GM18502 (cell line): ENCODE data around the gene VSIG2.
"Not testable (repeated sequence)": the region's sequence is repeated elsewhere in the genome, so short reads cannot be mapped to it uniquely, and the experiment has no call there.

Experiments used
- ATAC-seq: cut with Tn5 transposase; IDR thresholded peaks from one replicate; pipeline ENCODE4 v1.9.1; 2021; ENCODE audit warnings: mild to moderate bottlenecking; ENCODE audit not compliant: unreplicated experiment, poor library complexity

Gene VSIG2, protein sequence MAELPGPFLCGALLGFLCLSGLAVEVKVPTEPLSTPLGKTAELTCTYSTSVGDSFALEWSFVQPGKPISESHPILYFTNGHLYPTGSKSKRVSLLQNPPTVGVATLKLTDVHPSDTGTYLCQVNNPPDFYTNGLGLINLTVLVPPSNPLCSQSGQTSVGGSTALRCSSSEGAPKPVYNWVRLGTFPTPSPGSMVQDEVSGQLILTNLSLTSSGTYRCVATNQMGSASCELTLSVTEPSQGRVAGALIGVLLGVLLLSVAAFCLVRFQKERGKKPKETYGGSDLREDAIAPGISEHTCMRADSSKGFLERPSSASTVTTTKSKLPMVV

GRCh38 chr11:124751741-124752470 is at the start of gene VSIG2:
Gene VSIG2 (minus strand): TSS chr11:124752255. CDS start chr11:124752137, 118 bp downstream.
- ATAC-seq: no peak

DNA sequence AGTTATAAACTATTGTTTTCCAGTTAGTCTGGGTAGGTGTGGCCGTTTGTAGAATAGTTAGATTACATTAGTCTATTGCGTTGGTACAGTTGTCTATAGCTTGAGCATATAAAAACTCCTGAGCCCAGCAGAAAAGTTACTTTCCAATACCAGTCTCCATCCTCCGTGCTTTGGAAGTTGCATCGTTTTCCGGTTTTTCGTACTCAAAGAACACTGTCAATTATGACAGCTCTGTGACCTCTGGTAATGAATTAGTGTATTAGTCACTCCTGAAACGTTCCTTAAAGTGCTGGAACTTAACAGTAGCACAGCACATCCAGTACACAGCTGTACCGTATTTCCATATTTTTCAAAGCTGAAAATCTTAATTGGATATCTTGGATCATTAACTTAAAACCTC is 49.0 kb upstream of the VSIG2 start:
- ATAC-seq: no peak

DNA sequence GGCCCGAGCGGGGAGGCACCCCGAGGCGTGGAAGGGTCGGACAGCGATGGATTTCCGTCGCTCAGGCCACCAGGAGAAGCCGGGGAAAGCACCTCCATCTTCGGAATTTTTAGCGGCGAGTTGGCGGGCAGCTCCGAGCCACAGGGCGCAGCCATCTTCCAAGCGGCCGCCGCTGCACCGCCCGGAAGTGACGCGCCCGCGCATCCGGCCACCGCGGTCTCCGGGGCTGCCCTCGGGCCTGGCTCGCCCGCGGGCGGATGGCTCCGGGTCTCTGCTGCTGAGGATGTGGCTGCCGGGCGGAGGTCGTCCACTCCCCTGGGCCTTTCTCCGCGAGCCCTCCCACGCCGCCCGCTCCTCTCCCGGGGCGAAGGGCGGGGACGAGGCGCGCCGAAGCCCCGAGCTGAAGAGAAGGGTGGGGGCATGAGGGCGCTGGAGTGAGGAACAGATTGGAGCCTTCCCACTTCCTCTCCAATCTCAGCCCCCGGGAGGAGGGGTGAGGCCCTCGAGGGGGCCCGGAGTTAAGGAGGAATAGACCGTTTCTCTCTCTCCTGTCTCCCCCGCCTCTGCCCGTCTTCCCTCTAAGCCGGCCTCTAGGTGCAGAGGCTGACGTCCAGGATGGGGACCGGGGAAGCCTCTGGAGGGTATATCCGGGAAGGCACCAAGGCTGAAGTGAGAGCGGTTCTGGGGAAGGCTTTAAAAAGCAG is 48.3 kb upstream of the VSIG2 start, which contains the start of gene MSANTD2:
TSS of gene MSANTD2 (minus strand) at position 181 of the 704 bp plus-strand sequence. CDS start at position 155, 26 bp downstream.
- ATAC-seq: peak; percentile 86

GRCh38 chr11:124799348-124800225 is 47.5 kb upstream of the VSIG2 start:
- peak; percentile 44 for ATAC-seq

DNA sequence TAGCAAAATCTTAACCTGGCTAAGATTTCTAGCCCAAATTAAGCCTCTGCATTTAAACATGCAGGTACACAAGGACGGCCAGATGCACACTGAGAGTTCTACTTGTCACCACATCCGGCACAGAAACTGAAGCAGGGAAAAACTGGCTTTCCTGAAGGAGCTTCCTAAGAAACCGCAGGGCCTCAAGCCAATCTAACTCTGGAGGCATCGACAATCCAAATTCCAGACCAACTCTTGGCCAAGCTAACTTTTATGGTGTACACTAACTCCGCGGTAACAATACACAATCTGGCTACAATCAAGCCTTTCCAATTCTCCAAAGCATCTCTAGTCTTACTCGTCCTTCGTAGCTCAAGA is 46.9 kb upstream of the VSIG2 start:
- ATAC-seq: peak; percentile 33

- no peak for ATAC-seq
These were observed 44.3 kb upstream of the VSIG2 start for GRCh38 chr11:124796312-124796711.

DNA sequence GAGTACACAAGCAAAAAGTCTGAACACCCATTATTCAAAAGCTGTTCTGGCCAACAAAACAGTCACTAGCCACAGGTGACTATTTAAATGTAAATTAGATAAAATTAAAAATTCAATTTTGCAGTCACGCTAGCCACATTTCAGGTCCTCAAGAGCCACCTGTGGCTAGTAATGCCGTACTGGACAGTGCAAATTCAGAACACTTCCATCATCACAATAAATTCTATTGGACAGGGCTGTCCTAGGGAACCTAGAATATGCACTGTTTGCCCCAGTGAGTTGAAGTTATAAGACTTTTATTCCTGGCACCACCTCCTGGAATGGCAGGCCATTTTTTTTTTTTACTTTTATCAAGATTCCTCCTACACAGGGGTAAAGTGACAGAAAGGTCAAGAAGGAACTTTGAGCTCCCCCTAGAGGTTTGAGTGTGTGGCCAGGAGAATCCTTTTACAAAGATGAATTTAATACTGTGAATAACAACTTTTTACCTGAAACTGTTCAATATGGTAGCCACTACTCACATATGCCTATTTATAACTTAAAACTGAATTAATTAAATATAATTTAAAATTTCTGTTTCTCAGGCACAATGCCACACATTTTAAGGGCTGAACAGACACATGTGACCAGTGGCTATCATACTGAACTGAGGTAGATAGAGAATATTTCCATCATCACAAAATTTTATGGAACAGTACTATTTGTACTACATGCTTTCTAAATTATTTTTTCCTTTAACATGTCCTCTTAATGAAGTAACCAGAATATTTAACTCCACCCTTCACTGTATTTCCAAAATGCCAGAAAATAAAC is 41.6 kb upstream of the VSIG2 start:
- ATAC-seq: peak; percentile 67

DNA sequence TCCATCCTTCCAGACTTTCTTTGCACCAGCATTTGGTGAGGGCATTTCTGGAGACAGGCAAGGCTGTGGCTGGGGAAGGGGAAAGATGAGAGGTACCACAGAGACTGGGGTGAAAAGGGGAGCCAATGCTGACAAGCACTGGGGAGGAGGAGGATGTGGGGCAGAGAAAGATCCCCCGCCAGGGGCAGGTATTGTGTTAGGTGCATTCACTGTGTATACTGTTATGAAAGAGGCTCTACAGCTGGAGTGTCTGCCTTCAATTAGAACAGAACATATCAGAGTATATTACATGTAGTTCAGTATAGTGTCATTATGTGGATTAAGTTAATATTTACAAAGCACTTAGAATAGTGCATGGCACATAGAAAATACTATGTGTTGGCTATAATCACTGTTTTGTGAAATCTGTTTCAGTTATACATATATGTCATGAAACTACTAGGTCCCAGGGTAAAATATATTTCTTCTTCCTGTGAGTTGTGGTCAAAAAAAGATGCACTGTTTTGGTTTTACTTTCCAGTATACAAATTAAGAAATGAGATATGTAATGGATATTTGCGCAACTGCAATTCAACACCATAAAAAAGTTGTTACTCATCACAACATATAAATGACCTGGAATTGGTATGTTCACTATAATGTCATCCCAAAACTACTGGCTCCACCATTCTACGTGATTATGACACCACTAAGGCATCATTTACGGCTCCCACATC is 39.7 kb upstream of the VSIG2 start:
- ATAC-seq: peak; percentile 73

GRCh38 chr11:124788521-124788920 is 36.5 kb upstream of the VSIG2 start:
- no peak for ATAC-seq

DNA sequence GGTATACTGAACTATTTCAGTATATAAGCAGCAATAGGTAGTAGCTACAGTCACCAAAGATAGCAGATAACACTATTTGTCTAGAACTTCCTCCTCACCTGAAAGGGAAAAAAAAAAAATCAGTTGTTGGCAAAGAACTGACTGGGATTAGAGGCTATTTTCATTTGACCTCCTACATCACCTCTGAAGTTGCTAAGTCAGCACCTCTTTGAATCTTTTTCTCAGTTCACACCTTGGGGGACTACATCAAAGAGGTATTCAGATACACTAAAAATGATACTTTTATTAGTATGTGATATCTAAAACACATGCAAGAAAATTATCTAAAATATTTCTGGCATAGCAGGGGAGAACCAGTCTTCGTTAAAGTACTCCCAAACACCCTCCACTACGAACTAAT is 32.0 kb upstream of the VSIG2 start:
- no peak for ATAC-seq

- ATAC-seq: no peak
These were observed 30.9 kb upstream of the VSIG2 start for GRCh38 chr11:124783002-124783401.

DNA sequence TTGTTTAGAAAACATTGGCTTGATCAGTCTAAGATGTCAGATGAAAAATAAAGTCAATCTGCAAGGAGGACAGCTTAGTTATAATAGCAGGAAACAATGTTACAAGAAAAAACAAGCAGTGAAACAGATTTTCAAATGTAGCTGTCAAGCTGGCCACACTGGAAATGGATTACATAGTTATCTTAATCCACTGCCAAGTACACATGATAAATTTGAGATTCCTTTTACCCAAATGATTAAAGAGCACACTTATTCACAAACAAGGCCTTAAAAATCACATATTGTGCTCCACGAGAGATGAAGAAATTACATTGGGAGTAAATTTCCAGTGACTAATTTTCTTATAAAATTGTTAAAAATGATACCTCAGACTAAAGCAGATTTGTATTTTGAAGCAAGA is 27.5 kb upstream of the VSIG2 start:
- ATAC-seq: no peak

DNA sequence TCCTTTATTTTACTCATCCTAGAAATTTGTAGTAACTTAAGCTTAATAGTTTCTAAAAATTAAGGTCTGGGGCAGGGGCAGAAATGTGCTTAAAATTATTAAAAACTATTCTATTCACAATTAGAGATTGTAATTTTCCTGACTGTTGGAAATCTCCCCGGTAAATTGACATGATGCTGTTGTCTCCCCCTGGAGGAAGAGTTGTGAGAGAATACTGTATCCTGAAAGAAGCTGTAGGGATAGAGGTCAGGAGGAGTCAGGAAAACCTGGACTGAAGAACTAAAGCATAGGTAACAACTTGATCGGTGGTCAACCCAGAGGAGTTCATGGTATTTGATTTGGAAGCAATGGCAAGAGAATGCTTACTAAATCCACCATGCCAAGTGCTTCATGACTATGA is 26.2 kb upstream of the VSIG2 start:
- ATAC-seq: no peak

GRCh38 chr11:124776865-124777645 is 25.0 kb upstream of the VSIG2 start:
- no peak for ATAC-seq

DNA sequence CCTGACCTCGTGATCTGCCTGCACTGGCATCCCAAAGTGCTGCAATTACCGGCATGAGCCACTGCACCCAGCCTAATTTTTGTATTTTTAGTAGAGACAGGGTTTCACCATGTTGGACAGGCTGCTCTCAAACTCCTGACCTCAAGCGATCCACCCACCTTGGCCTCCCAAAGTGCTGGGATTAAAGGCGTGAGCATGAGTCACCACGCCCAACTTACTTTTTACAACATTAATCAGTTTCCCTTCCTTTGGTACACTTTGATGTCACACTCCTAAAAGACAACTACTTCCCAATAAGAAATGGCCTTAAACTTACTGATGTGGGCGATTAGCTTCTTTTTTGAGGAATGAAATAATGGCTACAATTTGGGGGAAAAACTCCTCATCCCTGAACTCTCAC is 18.9 kb upstream of the VSIG2 start:
- ATAC-seq: not testable (repeated sequence)

- ATAC-seq: no peak
These were observed 18.0 kb upstream of the VSIG2 start for GRCh38 chr11:124769806-124770774.

DNA sequence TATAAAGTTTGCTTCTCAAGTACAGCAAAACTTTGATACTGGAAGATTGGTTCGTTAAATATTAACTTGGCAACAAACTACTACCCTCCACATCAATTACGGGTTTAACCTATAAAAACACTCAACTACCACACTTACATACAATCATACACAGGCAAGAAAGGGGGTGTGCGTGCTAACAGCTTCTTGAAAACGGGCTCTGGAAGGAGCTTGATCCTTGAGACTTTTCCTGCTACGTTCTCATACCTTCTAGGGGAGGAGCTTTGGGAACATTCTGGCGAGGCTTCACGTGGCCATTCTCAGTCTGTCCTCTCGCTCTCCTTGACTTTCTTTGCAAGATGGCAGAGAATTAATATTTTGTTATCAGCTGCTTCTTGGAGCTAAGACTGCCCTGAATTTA is 16.9 kb upstream of the VSIG2 start:
- ATAC-seq: no peak
